Activated CD4-positive, alpha-beta T cell treated with anti-CD3 and anti-CD28 coated beads, Interleukin-2, Interleukin-4, amounts not matched to agents 100 ng/mL and 50 ng/mL, durations not matched to agents 16 hours and 8 hours (primary cell): ENCODE results near the gene RBM47.
"Not testable (repeated sequence)": the region's sequence is repeated elsewhere in the genome, so short reads cannot be mapped to it uniquely, and the experiment has no call there.

Experiments used
- DNase-seq: peaks from one replicate; pipeline ENCODE4 v3.0.0-alpha.2; 2020; ENCODE audit warnings: low spot score

The RBM47 gene

DNA sequence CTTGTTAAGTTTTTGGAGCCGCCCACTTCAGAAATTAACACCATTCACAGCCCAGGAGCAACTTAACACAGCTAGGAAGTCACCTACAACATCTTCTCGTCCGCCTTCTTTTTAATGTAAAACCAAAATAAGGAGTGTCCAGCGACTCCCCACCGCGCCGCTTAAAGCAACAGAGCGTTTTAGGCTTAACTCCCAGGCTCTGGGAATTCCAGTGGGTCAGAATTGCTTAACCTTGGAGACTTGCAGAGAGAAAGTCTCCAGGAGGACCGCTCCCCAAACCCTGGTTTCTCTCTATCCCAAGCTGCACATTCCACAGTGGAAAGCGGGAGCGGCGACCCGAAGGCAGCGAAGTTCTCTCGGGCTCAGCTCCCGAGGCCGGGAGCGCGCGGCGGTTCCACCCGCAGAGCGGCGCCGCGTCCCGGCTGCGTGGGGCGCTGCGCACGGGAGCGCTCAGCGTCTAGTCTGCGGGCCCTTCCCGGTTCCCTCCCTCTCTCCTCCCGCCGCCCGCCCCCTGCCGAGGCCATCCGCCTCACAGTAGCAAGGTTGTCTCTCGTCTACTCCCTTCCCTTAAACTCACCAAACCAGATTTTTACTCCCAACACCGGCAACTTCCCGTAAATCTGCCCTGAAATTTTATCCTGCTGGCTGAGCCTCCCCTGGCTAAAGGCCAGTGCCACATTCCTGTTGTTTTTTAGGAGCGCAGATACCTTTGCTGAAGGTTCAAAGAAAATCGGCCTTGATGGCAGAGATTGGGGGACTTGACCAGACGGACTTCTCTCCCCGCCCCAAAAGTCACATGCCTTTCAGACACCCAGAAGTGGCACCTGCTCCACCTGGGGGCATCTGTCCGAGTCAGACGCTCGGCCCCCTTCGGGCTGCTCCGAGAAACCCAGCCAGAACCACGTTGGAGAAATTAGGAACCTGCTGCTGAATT, at the start of gene RBM47:
Gene RBM47 (minus strand): TSS at position 464 of the 934 bp plus-strand sequence. CDS start 190,971 bp downstream, outside the sequence.
- DNase-seq: peak; percentile 30

DNA sequence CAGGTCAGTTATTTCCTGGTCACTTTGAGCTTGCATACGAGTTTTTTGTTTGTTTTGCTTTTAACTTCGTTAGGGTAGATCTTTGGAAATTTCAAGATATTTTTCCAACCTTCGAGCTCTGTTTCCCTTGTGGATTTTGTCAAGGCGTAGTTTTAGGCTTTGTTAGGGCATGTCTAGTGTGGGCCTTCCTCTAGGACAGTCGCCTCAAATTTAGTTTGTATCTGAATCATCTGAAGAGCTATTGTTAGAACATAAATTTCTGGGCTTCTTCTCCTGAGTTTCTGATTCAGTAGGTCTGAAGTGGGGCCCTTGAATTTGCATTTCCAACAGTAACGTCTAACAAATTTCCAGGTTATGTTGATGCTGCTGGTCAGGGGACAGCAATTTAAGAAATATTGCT, 48.8 kb upstream of the RBM47 start:
- DNase-seq: no peak

DNA sequence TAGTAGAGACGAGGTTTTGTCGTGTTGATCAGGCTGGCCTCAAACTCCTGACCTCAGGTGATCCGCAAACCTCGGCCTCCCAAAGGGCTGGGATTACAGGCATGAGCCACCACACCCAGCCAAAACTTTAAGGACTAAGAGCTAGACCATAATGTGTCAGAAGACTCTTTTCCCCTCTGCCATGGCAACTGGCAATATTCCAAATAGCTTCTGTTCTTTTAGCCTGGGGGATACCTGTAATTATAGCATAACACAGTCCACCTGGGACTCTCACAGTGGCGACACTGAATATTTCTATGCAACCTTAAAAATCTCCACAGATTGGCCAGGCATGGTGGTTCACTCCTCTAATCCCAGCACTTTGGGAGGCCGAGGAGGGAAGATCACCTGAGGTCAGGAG, 45.5 kb upstream of the RBM47 start:
- DNase-seq: no peak

DNA sequence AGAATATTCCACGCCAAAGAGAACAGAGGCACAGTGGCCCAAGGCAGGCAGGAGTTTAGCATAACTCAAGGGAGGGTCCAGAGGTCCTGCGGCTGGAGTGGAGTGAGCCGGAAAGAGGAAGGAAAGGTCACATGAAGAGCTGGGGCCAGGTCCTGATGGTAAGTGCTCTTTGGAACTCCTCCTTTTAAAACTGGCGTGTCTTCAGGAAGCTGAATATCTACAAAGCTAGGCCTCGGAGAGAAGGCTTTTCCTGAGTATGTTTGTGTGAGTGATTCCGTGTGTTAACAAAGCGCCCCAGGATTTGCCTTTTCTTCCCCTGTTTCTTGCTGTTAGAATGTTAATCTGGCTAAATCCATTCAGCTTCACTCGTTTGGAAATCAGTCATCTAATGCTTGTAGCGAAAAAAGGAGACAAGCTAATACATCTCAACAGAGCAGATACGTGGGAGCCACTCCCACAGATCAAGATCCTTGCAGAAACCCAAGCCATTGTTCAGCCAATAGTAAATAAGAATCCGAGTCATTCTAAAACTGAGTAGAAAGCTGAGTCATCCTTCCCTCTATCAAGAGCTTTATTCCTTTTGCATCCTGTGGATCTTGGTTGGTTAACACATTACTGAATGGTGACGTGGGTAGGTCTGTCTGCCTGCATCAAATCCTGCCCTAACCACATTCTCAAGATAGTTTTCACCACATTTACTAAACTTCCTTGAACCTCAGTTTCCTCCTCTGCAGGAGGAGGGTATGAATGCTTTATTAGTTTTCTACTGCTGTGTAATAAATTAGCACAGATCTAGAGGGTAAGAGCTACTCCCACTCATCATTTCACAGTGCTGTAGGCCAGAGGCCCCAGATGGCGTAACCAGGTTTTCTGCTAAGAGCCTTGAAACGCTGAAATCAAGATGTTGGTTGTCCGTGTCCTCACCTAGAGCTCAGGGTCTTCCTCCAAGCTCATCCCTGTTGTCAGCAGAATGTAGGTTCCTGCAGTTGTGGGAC, 43.2 kb upstream of the RBM47 start:
- DNase-seq: peak; percentile 96

DNA sequence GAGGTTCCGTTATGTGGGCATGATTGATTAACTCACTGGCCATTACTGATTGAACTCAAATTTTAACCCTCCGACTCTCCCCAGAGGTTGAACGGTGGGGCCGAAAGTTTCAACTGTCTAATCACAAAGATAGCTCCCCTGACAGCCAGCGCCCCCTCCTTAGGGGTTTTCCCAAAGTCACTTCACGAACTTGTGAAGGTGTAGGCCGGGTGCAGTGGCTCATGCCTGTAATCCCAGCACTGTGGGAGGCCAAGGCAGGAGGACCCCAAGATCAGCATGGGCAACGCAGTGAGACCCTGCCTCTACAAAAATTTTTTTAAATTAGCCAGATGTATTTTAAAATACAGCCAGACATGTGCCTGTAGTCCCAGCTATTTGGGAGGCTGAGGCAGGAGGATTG, 39.8 kb upstream of the RBM47 start:
- DNase-seq: no peak

DNA sequence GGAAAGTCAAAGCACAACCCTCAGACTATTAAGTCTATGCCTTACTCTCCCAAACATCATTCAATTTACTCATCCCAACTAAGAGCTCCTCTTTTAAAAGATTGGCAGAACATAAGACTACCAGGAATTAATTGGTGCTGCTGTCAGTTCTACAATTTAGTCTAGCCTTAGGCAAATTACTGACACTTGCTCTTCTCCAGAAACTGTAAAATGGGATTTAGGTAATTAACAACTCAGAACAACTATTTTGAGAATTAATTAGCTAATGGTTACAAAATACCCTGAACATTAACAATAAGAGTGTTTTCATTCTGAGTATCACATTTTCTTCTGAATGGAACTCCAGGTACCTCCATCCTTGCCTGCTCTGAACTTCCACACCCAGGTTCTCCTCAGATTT, 36.2 kb upstream of the RBM47 start:
- DNase-seq: no peak

DNA sequence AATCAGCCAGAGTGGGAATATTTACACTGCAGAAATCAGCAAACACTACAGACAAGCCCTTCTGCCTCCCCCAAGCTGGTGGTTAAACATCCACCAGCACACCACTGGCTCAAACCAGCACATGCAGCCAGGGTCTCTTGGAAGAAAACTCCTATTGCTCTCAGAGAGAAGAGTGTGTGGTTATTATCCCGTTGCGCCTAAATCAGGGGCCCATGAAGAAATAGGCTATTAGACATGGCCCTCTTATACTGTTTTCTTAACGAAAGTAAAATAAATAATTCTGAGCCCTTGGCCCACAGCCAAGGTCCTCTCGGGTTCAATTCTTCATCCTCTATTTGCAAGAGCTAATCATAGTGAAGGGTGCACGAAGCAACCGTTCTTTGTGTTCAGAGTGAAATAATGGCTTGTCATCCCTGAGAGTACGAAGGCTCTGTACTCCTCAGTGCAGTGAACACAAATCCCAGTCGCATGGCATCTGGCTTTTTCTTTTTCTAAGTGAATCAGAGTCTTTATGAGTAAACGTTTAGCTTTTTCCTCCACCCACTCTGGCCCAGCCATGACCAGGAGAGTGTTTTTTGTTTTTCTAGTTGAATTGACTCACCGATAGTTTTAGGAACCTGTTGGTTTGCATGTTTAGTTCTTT, 33.4 kb upstream of the RBM47 start:
- peak; percentile 66 for DNase-seq

DNA sequence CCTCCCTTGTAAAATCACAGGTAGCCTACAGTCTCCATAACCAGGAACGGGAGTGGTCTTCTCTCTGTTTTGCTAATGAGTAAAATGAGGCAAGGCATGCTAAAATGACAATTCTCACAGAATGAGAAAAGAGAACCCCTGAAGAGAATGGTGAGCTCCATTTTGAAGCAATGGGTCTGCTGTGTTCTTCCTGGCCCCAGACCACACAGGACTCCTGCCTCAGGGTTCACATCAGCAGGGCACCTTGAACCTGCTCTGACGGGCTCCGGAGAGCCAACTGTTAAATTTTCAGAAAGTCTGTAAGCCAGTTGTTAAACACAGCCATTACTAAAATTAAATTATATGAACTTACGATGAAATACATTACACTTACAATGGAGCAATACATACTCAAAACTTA, 32.1 kb upstream of the RBM47 start:
- no peak for DNase-seq

DNA sequence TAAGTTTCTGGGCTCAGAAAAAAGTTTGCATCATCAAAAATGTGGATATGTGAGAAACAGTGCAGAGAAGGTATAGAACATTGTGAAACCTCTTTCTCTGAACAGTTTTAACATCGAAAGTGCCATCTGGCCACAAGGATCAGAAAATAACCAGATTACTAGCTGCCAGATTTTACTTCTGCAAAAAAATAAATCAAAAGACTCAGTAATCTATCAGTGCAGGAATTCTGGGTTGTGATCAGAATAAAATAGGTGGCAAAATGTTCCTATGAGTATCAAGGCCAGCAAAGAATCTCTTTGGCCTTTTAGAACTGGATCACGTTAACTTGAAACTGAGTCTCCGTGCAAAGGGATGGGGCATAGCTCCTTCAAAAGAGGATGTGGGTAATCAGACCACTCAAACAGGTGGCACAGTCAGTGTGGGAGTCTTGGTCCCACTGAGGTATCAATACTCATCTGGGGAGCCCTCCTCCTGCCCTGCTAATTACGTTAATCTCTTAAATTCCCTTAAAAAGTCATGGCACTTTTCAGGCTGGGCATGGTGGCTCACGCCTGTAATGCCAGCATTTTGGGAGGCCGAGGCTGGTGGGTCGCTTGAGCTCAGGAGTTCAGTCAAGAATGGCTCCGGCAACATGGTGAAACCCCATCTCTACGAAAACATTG, 26.7 kb upstream of the RBM47 start:
- peak; percentile 69 for DNase-seq

DNA sequence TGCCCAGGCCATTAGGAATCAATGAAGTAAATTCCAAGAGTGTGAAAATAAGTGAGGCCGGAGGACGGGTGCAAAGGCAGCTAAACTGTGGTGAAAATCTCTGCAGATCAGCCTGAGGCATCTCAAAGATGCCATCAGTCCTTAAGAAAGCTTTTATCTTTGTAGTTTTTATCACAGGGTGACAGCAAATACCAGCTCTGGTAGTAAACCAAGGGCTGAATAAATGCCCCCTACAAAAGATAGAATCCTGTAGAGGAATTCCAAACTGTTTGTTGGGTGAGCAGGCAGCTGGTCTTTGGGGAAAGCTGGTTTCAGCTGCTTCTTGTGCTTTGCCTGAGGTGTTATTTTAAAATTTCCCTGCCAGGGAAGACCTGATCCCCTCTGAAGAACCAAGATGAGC, 21.6 kb upstream of the RBM47 start:
- no peak for DNase-seq

DNA sequence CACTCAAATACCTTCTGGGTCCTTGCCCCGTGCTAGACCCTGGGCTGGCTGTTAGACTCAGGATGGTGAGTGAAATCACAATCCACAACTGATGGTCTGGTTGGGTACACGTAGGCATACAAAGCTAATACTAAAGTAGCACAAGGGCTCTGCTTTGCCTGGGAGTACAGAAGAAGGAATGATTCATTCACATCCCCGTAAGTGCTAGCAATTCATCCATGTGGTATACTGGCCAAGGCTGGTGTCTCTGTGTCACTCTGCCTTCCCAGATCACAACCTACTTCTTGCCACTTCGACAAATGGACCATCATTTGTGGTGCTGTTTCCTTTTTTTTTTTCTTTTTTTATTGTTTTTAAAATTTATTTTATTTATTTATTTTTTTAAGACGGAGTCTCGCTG, 19.7 kb upstream of the RBM47 start:
- no peak for DNase-seq

DNA sequence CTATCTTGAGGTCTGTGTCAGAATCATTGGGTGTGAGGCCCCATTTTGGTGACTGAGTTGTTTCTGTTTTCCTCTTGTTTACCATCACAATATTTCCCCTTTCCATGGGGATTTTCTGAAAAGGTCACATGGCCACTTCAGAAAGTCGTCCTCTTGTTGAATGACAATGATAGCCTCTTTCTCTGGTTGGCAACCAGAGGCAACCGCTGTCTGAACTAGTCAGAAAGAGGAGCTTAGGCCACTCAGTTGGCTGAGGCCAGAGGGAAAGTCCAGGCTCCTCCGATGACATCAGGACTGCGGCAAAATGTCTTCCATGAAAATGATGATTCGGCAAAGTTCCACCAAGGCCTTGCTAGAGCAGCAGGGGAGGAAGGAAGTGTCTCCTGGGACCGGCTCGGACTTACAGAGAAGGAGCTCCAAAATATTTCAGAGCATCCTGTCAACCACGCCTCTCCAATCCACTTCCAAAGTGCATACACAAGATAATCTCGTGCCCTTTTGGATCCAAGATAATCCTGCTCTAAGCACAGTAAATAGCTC, 19.1 kb upstream of the RBM47 start:
- no peak for DNase-seq

DNA sequence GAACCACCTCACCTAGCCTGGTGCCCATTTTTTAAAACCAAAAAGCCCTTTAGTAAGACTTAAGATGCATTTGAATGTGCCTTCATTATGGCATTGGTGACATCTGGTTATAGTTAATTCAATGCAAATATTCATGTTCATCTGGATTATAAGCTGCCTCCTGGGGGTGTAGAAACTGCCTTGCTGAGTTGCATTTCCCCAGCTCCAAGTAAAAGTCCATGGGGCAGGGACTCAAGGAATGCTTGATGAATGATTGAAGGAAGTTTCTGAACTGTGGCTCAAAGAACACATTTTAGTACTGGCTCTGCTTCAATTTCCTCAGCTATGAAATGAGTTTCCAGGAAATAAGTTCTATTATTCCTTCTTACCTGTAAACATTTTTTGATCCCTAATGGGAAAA, 18.5 kb upstream of the RBM47 start:
- no peak for DNase-seq

DNA sequence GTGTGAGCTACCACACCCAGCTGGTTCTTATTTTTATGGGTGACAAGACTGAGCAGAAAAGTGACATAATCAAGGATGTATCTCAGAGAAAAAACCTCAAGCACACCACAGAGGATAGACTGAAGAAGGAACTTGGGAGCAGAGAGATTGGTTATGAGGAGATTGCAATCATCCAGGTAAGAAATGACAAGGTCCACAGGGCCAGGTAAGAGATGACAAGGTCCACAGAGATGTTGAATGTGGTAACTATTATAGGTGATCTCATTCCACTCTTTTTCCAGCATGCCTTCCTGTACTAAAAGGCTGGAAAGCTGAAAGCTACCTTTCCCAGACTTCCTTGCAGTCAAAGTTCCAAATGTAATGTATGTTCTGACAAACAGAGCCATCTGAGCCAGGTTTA, 15.9 kb upstream of the RBM47 start:
- DNase-seq: no peak

DNA sequence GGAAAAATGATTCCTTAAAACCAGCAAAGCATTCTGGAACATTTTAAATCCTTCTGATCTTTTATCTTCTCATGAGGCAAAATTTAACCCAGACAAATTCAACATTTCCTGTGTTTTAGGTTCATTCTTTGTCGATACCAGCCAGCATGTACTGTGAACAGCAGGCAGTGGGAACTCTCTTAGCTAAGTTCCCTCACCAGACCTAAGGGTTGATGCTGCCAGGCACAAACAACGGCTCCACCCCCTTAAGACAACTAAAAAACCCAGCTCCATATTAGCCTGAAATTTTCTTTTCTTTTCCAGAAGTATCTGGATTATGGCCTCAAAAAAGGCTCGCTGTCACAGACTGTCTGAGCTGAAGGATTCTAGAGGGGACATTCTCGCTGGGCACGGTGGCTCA, 2.4 kb upstream of the RBM47 start:
- no peak for DNase-seq

DNA sequence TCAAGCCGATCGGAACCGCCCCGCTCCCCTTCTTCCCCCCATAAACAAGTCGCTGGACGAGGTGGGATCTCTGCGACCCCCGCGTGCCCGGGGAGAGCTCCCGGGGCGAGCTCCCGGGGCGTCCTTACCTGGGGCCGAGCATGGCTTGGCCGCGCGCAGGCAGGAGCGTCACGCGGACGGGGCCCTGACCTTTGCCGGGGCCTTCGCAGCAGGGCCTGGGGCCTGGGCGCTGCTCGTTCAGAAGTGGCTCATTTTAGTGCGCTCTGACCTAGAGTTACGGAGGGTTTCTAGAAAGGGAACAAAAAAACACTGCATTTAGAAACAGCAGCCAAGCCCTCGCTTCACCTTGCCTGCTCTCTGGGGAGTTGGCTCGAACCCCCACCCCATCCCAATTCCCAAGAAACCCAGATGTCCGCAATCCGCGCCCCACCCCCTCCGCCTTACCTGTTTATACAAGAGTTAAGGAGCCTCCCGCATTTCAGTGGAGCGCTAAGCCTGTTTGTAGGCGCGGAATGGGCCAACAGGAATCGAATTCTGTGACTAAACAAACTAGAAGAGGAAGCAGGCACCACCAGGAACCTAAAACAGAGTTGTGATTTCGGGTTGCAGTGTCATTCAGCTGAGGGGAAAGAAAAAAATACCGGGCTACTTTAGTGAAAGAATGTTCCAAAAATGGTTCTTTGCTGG, 814 bp upstream of the RBM47 start:
- DNase-seq: no peak

DNA sequence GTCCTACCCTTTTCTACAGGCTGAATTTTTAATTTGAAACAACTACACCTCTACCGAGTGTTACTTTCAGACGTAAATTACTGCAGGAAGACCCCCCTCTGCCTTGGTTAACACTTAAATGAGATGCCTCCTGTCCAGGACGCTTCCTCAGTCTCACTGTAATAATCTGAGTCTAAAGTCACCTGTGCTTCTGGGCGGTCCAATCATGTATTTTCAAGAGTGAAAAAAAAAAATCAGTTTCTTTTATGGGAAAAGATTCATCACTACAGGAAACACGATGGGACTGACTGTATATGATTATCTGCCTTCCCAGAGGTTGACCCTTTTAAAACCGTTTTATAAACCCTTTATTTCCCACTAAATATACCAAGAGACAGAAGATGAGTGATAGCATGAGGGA, 776 bp downstream of the RBM47 start:
- no peak for DNase-seq

DNA sequence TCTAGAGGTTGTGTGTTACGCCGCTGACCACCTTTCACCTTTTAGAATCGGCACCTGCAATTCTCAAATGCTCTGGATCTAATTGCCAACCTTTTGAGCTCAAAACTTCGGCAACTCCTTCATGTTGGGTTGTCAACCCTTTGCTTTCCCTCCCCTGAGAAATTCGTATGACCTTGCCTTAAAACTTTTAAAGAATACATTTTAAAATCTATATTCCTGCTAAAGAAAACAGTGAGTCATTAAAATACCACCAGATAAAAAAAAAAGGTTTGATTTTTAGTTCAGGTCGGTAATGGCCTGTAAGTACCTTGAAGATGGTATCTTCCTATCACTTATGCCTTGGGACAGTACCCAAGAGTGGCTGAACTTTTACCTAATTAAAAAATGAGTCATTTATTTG, 1.3 kb downstream of the RBM47 start:
- DNase-seq: not testable (repeated sequence)

DNA sequence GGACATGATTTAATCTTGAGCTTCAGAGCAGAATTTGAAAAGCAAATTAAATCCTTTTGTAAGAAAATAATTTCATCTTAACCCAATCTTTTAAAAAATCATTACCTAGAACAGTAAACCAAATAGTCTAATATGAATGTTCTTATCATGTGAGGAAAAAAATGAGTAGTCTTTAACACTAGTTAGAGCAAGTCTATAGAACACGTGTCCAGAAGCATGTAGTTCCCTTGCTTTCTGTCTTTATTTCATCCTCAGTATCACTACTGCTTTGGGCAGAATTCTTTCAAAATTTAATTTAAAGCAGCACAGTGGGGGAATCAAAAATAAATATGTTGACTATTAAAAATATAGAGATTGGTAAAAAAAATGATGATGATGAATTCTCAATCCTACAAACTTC, 2.1 kb downstream of the RBM47 start:
- no peak for DNase-seq

DNA sequence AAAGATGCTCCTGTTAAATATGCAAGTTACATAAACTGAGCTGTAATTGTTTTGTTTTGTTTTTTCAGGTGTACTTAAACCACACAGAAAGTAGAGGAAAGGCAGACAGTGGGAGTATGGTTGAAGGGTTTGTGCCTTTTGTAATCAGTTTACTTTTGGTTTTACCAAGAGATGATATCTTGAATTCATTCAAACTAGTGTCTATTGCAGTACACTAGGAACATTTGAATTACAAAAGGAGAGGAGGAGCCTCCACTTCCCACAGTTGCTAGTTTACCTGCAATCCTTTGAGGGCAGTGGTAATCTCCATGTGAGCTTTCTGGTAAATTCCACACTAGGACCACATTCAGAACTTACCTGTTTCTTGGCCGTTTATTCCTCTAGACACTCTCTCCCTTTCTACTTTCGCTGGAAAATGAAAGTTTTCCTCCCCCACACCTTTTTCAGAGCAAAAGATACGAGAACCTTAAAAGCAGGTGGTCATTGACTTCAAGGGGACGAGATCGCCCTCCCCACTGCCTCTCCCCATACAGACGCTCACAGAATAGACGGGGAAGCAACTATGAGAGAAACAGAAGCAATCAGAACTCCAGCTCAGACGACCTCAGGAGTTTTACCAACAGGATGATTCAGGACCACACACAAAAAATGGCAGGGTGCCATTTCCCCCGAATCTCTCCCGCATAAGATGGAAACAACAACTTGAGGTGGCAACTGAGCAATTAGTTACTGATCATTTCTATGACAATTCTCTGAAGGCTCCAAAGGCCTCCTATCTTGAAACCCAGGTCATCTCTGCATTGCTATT, 3.3 kb downstream of the RBM47 start:
- DNase-seq: no peak
